Panc1 (cell line): ENCODE data around the gene GAS5.

Source experiments
- POLR2AphosphoS5 ChIP-seq: IDR thresholded peaks from 2 replicates; pipeline ENCODE4 v1.6.1; 2012; ENCODE audit warnings: mild to moderate bottlenecking, low read depth, low read length, moderate library complexity
- TCF7L2 ChIP-seq: IDR thresholded peaks from 2 replicates; pipeline ENCODE4 v1.6.1; 2011; ENCODE audit warnings: mild to moderate bottlenecking, low read depth, low read length, inconsistent platforms
- TF ChIP-seq, protein P1 (sequence below): fragments of 450-650 bp; IDR thresholded peaks from 2 replicates; pipeline ENCODE4 v1.5.1; 2017; ENCODE audit warnings: mild to moderate bottlenecking
- TF ChIP-seq, protein P2 (sequence below), 2 experiments: IDR thresholded peaks; 2 replicates each; pipeline ENCODE4 v1.6.1; 2011 to 2012; ENCODE audit warnings: low read depth in 2 of 2, control low read depth in 1 of 2, low read length in 1 of 2, mild to moderate bottlenecking in 1 of 2, moderate library complexity in 1 of 2; ENCODE audit not compliant: insufficient read depth in 1 of 2

DNA sequence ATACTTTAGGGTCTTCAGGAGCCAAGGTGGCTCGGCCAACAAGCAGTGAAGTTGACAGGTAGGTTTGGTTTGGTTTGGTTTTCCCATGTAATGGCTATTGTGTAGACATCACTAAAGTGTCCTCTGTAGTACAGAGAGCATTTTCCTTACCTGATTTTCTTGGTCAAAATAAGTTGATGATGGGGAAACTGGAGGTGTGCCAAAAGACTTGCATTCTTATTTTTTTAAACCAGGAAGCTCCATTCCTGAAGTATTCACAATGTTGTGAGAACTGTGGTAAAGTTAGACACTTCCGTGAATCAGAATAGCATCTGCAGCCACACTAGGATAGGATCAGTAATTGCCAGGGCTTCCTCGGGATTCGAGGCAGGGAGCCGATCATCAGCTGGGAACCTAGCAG, 3.3 kb upstream of the GAS5 start:
- TF ChIP-seq, protein P1, sequence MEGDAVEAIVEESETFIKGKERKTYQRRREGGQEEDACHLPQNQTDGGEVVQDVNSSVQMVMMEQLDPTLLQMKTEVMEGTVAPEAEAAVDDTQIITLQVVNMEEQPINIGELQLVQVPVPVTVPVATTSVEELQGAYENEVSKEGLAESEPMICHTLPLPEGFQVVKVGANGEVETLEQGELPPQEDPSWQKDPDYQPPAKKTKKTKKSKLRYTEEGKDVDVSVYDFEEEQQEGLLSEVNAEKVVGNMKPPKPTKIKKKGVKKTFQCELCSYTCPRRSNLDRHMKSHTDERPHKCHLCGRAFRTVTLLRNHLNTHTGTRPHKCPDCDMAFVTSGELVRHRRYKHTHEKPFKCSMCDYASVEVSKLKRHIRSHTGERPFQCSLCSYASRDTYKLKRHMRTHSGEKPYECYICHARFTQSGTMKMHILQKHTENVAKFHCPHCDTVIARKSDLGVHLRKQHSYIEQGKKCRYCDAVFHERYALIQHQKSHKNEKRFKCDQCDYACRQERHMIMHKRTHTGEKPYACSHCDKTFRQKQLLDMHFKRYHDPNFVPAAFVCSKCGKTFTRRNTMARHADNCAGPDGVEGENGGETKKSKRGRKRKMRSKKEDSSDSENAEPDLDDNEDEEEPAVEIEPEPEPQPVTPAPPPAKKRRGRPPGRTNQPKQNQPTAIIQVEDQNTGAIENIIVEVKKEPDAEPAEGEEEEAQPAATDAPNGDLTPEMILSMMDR, result no peak
- no peak for TF ChIP-seq TCF7L2
- no peak for TF ChIP-seq POLR2AphosphoS5
- TF ChIP-seq, protein P2, sequence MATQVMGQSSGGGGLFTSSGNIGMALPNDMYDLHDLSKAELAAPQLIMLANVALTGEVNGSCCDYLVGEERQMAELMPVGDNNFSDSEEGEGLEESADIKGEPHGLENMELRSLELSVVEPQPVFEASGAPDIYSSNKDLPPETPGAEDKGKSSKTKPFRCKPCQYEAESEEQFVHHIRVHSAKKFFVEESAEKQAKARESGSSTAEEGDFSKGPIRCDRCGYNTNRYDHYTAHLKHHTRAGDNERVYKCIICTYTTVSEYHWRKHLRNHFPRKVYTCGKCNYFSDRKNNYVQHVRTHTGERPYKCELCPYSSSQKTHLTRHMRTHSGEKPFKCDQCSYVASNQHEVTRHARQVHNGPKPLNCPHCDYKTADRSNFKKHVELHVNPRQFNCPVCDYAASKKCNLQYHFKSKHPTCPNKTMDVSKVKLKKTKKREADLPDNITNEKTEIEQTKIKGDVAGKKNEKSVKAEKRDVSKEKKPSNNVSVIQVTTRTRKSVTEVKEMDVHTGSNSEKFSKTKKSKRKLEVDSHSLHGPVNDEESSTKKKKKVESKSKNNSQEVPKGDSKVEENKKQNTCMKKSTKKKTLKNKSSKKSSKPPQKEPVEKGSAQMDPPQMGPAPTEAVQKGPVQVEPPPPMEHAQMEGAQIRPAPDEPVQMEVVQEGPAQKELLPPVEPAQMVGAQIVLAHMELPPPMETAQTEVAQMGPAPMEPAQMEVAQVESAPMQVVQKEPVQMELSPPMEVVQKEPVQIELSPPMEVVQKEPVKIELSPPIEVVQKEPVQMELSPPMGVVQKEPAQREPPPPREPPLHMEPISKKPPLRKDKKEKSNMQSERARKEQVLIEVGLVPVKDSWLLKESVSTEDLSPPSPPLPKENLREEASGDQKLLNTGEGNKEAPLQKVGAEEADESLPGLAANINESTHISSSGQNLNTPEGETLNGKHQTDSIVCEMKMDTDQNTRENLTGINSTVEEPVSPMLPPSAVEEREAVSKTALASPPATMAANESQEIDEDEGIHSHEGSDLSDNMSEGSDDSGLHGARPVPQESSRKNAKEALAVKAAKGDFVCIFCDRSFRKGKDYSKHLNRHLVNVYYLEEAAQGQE (IDR thresholded peaks at IDR 0.05; ENCODE audit: insufficient read depth in 1 of 2, low read depth in 2 of 2, low read length in 1 of 2), result no peak
